GM12864 (cell line): ENCODE measurements around the gene KRT76.
"Not testable (repeated sequence)": the region's sequence is repeated elsewhere in the genome, so short reads cannot be mapped to it uniquely, and the experiment has no call there.

ENCODE experiments used
- DNase-seq: peaks from one replicate; pipeline ENCODE4 v3.0.0-alpha.2; 2011; ENCODE audit warnings: low read depth
- H3K4me3 ChIP-seq: 2 replicates; pipeline ENCODE4 v1.5.1; 2011; ENCODE audit warnings: mild to moderate bottlenecking, low read depth, low read length, control low read depth
- CTCF ChIP-seq: IDR thresholded peaks from 2 replicates; pipeline ENCODE4 v1.5.1; 2011; ENCODE audit warnings: low read depth, mild to moderate bottlenecking, moderate library complexity, low read length, control low read depth, inconsistent platforms; ENCODE audit errors: missing control alignments

The KRT76 gene

GRCh38 chr12:52766351-52767019, 10.7 kb downstream of the KRT76 start:
- no peak overlapping the region for H3K4me3 ChIP-seq
- DNase-seq: no peak
- TF ChIP-seq CTCF: no peak

- no peak overlapping the region for H3K4me3 ChIP-seq
- no peak for TF ChIP-seq CTCF
- no peak for DNase-seq
Measured at GRCh38 chr12:52765702-52766101, 11.4 kb downstream of the KRT76 start.

- no peak for DNase-seq
- no peak for TF ChIP-seq CTCF
- no peak overlapping the region for H3K4me3 ChIP-seq
Measured at GRCh38 chr12:52763991-52764390, 13.2 kb downstream of the KRT76 start.

GRCh38 chr12:52763036-52763659, 14.0 kb downstream of the KRT76 start:
- TF ChIP-seq CTCF: no peak
- no peak for DNase-seq
- no peak overlapping the region for H3K4me3 ChIP-seq

GRCh38 chr12:52761802-52762201, 15.3 kb downstream of the KRT76 start:
- DNase-seq: no peak
- H3K4me3 ChIP-seq: no peak overlapping the region
- TF ChIP-seq CTCF: no peak

DNA sequence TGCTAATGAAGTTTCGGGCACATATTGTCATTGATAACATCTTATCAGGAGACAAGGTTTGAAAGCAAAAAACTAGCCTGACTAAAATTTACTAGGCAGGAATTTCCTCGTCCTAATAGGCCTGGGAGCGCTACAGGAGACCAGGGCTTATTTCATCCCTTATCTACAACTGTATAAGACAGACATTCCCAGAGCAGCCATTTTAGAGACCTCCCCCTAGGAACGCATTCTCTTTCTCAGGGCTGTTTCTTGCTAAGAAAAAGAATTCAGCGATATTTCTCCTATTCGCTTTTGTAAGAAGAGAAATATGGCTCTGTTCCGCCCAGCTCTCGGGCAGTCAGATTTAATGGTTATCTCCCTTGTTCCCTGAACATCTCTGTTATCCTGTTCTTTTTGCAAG, 15.9 kb downstream of the KRT76 start:
- DNase-seq: not testable (repeated sequence)

DNA sequence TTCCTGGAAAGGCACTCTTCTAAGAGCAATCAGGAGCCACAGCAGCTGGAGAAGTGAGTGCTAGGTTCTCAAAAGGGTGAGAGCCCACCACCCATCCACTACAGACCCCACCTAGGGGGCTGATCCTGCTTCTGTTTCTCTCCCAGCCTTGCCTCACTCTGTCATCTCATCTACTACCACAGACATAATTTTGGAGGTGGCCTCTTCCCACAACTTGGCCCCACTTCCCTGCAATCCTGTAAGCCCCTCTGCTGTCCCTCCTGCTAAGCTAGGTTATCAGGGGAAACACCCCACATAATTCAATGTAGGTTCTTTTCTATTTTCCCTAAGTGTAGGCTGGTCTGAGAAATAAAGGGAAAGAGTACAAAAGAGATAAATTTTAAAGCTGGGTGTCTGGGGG, 16.5 kb downstream of the KRT76 start:
- no peak for DNase-seq
- no peak overlapping the region for H3K4me3 ChIP-seq
- no peak for TF ChIP-seq CTCF

More for the DNA sequence above, 15.9 kb downstream of the KRT76 start:
- not testable (repeated sequence) for H3K4me3 ChIP-seq
